Mammary microvascular endothelial cell (primary cell): ENCODE results near the gene LHX5. TPM values are rescaled to one million over a fixed set of nuclear protein-coding genes. Genes with fewer than 3 reads are reported as not detected.

Experiments
- total RNA-seq: library from RNA; depleted of rRNA; stranded (reverse); fragments of >200 nt; gene quantifications from 2 replicates; pipeline ENCODE4 v1.2.3, GENCODE V29; 2015

The LHX5 gene
- total RNA-seq, result not detected in 2 replicates

GRCh38 chr12:113471619-113472171 lies at the start of gene LHX5:
Gene LHX5 (minus strand): TSS chr12:113471871. CDS start chr12:113471498, 373 bp downstream.

GRCh38 chr12:113422030-113422885 lies 49.4 kb downstream of the LHX5 start, which contains the start of gene SDSL:
Gene SDSL (plus strand): TSS chr12:113422380. CDS start chr12:113427983, 5,603 bp downstream.

Other genes with a start within 250 kb of the LHX5 start
- gene SLC8B1, start 136.8 kb downstream of the LHX5 start, total RNA-seq, result 37.6 and 45.6 TPM in 2 replicates
- gene PLBD2, start 113.3 kb downstream of the LHX5 start, total RNA-seq, result 28.2 and 35.5 TPM in 2 replicates
- gene SDS, start 68.0 kb downstream of the LHX5 start, total RNA-seq, result not detected in 2 replicates
- 6.3 and 7.7 TPM in 2 replicates for gene SDSL, start 49.5 kb downstream of the LHX5 start, total RNA-seq